BE2C (cell line): ENCODE results near the gene PBX1.

ENCODE experiments used
- DNase-seq: peaks from one replicate; pipeline ENCODE4 v3.0.0-alpha.2; 2020
- H3K27me3 ChIP-seq: fragments of 250-450 bp; sonication (Bioruptor Pico); 2 replicates; pipeline ENCODE4 v1.5.1; 2020; ENCODE audit warnings: mild to moderate bottlenecking
- H3K36me3 ChIP-seq: fragments of 250-450 bp; sonication (Bioruptor Pico); 2 replicates; pipeline ENCODE4 v1.5.1; 2020; ENCODE audit warnings: mild to moderate bottlenecking
- H3K4me1 ChIP-seq: fragments of 250-450 bp; sonication (Bioruptor Pico); 2 replicates; pipeline ENCODE4 v1.5.1; 2020
- H3K4me3 ChIP-seq: 2 replicates; pipeline ENCODE4 v1.5.1; 2011; ENCODE audit warnings: low read depth, low read length
- H3K9me3 ChIP-seq: fragments of 250-450 bp; sonication (Bioruptor Pico); 2 replicates; pipeline ENCODE4 v1.5.1; 2020
- CTCF ChIP-seq: IDR thresholded peaks from 2 replicates; pipeline ENCODE4 v1.5.1; 2012; ENCODE audit warnings: mild to moderate bottlenecking, low read depth, low read length

Gene PBX1

DNA sequence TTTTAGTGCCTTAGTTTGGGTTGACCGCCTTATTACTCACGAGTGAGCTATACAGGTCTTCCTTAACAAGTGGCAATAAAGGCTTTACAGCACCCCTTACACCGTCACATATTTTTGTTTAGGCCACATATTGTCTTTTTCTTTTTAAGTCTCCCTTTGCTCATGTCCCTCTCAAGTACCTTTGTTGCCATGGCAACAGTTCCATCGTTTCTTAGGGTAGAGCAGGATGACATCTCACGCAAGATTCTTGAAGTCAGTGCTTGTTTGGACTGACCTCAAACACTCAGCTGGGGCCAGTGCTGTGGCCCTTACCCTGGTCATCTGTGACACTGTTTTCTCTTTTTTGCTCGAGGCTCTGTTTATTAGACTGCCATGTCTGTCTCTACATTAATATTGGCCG lies 69.8 kb downstream of the PBX1 start:
- Histone ChIP-seq H3K4me3 (no peak overlapping the region), H3K9me3 (no peaks in the 10 kb centered on the region), H3K4me1 (no peaks in the 10 kb centered on the region), H3K27me3 (peaks cover 3% of the 10 kb centered on the region; the same call in 1 of the 2 replicates), H3K36me3 (no peaks in the 10 kb centered on the region)
- DNase-seq = no peak
- no peak for TF ChIP-seq CTCF

DNA sequence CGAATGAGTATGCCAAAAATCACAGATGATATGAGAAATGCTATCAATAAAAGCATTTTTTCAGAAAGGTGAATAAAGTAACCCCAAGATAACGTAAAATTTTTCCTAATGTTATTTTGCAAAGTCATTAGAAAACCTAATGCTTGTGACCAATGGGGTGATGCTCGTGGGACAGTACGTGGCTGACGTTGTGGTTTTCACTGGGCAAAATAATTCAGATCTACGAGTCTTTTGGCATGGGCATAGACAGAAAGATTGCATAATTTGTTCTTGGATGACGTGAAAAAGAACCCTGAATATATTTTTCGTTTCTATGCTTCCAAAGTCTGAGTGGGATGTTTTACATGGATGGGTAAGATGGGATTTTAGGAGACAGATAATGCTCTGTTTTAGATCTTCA lies 71.0 kb downstream of the PBX1 start:
- H3K36me3 ChIP-seq = no peaks in the 10 kb centered on the region
- DNase-seq = no peak
- H3K27me3 ChIP-seq = peaks cover 3% of the 10 kb centered on the region; the same call in 1 of the 2 replicates
- no peaks in the 10 kb centered on the region for H3K4me1 ChIP-seq
- no peak for TF ChIP-seq CTCF
- no peaks in the 10 kb centered on the region for H3K9me3 ChIP-seq
- H3K4me3 ChIP-seq = no peak overlapping the region

DNA sequence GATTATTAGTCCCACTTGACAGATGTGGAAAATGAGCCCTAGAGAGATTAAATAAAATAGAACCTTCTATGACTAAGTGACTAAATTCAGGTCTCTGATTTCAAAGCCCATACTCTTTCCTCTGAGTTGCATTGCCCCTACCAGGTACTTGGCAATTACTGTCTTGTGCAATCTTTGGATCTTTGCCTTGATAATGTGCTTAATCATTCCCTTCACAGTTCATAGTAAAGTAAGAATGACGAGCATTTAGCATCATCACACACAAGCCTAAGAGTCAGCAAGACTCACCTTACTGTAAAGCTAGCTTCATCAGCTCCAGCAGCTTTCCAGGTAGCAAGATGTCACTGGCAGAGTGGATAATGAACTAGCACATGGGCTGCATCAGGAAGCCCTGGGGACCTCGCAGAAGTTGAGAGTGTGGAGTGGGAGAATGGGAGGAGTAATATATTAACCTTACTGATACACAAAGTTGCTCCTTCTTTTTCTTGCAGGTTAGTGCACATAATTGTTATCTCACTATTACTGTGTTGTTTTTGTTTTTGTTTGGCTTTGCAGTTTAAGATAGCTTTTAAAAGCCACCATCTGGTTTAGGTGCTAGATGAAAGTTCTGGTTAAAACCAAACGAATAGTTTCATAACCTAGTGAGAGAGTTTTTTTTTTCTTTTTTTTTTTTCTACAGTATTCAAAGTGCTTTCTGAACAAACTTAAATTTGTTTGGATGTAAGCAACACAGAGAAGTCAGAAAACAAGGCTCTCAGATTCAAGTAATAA lies 71.8 kb downstream of the PBX1 start:
- DNase-seq = no peak
- TF ChIP-seq CTCF = no peak

GRCh38 chr1:164631751-164632150 lies 72.8 kb downstream of the PBX1 start:
- Histone ChIP-seq H3K4me3 (no peak overlapping the region), H3K36me3 (no peaks in the 10 kb centered on the region), H3K27me3 (peaks cover 3% of the 10 kb centered on the region; the same call in 1 of the 2 replicates), H3K9me3 (no peaks in the 10 kb centered on the region), H3K4me1 (no peaks in the 10 kb centered on the region)
- no peak for TF ChIP-seq CTCF
- DNase-seq = no peak

More for the DNA sequence above, 71.8 kb downstream of the PBX1 start:
- Histone ChIP-seq H3K9me3 (no peaks in the 10 kb centered on the region), H3K27me3 (peaks cover 3% of the 10 kb centered on the region; the same call in 1 of the 2 replicates), H3K36me3 (no peaks in the 10 kb centered on the region), H3K4me1 (no peaks in the 10 kb centered on the region), H3K4me3 (no peak overlapping the region)

- H3K9me3 ChIP-seq = no peaks in the 10 kb centered on the region
- H3K4me3 ChIP-seq = no peak overlapping the region
- no peaks in the 10 kb centered on the region for H3K27me3 ChIP-seq
- TF ChIP-seq CTCF = no peak
- no peaks in the 10 kb centered on the region for H3K4me1 ChIP-seq
- DNase-seq = no peak
- no peaks in the 10 kb centered on the region for H3K36me3 ChIP-seq
Measured at GRCh38 chr1:164633997-164634396, 75.0 kb downstream of the PBX1 start.

DNA sequence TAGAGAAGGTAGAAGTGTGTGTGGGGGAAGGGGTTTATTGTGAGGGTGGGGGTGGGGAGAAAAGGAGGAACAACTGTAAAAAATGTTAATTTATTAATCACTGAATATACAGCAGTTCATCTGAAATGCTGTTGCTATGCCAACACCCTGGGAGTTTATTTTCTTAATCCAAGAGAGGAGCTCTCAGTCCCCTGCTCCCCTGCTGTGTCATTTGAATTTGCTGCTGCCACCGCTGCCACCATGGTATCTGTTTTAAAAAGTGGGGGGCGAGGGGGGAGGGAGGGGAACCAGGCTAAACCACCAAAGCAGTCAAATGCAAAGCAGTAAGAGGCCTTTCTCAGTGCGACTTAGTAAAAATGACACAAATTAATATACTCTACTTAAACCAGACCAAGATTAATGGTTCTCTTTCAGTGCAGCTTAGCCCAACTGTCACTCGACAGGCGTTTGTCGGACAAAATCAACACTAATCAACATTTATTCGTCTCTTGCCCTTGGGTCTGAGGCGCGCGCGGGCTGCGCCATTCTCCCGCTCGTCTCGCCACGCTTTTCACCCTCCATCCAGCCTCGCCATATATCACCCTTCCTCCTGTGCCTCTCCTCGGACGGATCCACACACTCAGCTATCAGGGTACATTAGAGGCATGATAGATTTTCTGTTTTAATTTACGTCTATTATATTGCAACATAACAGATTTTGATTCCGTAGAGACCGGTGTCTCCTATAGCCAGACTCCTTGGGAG lies 76.2 kb downstream of the PBX1 start:
- no peaks in the 10 kb centered on the region for H3K9me3 ChIP-seq
- no peak for DNase-seq
- H3K36me3 ChIP-seq = no peaks in the 10 kb centered on the region
- no peaks in the 10 kb centered on the region for H3K4me1 ChIP-seq
- no peaks in the 10 kb centered on the region for H3K27me3 ChIP-seq
- no peak for TF ChIP-seq CTCF
- no peak overlapping the region for H3K4me3 ChIP-seq
